ENCODE results near the gene IL4. TPM values are rescaled to one million over a fixed set of nuclear protein-coding genes. Genes with fewer than 3 reads are reported as not detected.

The IL4 gene
- total RNA-seq, 2 experiments from 2014 or later: 0.53 to 2.5 TPM

DNA sequence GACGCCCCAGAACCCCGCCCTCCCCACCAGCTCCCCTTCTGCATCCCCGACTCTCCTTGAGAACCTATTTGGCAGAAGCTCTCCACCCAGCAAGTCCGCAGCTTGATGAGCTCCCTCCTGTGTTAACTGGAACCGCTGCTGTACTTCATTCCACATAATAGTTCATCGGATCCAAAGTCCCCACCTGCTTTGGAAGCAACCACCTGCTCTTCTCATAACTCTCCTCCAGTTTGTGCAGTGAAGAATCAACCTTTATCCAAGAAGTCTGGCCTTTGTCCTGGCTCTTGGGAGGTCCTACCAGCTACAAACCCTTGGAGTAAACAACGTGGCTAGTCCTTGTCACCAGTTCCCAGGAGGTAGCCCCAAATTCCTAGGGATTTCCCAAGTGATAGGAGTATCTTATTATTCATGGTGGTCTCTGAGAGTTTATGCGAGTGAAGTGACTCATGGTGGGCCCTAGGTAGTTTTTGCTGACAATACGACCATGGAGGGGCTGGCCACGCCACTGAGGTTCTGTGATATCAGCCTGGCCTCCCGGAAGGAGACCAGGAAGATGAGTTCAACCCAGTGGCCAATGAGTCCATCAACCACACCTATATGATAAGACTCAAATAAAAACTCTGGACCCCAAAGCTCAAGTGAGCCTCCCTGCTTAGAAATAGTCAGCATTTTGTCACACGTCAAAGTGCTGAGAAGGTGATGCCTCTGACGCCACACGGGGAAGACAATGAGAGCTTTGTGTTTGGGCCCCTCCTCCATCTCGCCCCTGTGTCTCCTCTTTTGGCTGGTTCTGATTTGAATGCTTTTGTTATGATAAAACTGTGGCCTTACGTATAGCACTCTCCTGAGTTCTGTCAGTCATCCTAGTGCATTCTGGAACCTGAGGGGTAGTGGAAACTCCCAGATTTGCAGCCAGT, 3.6 kb upstream of the IL4 start:
- no peak for DNase-seq
- CTCF ChIA-PET: interaction anchor here (1.0 kb wide), 1 partner anchor 78 kb away, joined by 3 read pairs; no protein-coding TSS in a partner anchor
- no peak overlapping the region for H3K4me3 Mint-ChIP-seq

DNA sequence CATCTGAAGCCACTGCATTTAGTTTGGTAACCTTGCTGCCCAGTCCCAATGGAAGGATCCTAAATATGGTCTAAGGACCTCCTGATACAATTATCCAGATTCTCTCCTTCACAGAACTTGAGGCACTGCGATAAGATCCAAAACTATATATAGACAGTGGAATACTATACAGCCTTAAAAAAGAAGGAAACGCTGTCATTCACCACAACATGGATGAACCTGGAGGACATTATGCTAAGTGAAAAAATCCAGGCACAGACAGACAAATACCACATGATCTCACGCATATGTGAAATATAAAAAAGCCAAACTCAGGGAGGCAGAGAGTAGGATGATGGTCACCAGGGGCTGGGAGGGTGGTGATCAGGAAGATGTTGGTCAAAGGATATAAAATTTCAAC, 2.8 kb upstream of the IL4 start:
- Mint-ChIP-seq H3K9me3 (ENCODE audit: low read depth) (peaks cover 2% of the 10 kb centered on the region), H3K36me3 (peaks cover 3% of the 10 kb centered on the region), H3K27ac (no peak overlapping the region), H3K27me3 (no peaks in the 10 kb centered on the region), H3K4me1 (peaks cover 39% of the 10 kb centered on the region), H3K4me3 (no peak overlapping the region)
- CTCF ChIA-PET: no interaction called here
- DNase-seq (no peak), ATAC-seq (no peak)

More for the DNA sequence above, 3.6 kb upstream of the IL4 start:
- no peaks in the 10 kb centered on the region for H3K27me3 Mint-ChIP-seq
- H3K4me1 Mint-ChIP-seq: peaks cover 31% of the 10 kb centered on the region
- H3K9me3 Mint-ChIP-seq (ENCODE audit: low read depth): peaks cover 2% of the 10 kb centered on the region
- ATAC-seq: no peak
- peaks cover 2% of the 10 kb centered on the region for H3K36me3 Mint-ChIP-seq
- H3K27ac Mint-ChIP-seq: peak overlapping the region; percentile 1

DNA sequence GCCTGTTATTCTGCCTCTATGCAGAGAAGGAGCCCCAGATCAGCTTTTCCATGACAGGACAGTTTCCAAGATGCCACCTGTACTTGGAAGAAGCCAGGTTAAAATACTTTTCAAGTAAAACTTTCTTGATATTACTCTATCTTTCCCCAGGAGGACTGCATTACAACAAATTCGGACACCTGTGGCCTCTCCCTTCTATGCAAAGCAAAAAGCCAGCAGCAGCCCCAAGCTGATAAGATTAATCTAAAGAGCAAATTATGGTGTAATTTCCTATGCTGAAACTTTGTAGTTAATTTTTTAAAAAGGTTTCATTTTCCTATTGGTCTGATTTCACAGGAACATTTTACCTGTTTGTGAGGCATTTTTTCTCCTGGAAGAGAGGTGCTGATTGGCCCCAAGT, 301 bp upstream of the IL4 start:
- Mint-ChIP-seq H3K27me3 (no peaks in the 10 kb centered on the region), H3K9me3 (ENCODE audit: low read depth) (peaks cover 2% of the 10 kb centered on the region), H3K36me3 (peaks cover 3% of the 10 kb centered on the region), H3K27ac (peak overlapping the region; percentile 28), H3K4me3 (no peak overlapping the region), H3K4me1 (peaks cover 36% of the 10 kb centered on the region)
- CTCF ChIA-PET: interaction anchor here (2.0 kb wide), 1 partner anchor 172 kb away, joined by 4 read pairs; no protein-coding TSS in a partner anchor
- no peak for ATAC-seq
- DNase-seq: no peak

DNA sequence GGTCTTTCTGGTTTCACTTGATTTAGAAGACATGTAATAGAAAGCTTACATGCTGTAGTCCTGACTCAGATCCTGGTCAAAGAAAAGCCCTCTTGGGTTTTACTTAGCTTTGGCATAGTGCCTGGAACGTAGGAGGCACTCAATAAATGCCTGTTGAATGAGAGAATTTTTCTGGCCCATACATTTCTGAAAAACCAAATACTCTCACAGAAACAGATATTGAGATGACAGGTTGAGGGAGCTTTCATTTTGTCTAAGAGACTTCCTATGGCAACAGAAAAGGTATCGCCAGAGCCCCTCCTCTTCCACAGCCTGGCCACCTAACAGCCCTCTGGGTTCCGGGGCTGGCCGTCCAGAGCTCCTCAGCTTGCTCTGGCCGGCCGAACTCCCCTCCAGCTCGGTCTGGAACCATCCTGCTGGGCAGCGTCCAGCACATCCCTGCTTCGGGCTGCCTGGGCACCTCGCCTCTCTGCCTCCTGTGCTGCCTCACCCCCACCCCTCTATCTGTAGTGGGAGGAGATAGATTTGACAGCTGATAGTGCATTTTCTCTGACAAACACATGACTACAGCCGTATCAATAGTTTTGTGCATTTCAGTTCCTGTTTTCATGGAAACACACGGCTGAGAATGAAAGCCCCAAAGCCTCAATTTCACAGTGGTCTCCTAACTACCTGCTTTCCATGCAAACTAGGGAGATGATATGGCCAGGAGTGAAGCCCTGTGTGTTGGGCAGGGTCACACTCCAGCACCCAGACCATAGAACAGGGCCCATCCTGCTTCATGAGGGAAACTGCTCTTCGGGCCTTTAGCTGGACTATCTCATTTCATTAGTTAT, 1.1 kb downstream of the IL4 start:
- Mint-ChIP-seq H3K9me3 (ENCODE audit: low read depth) (peaks cover 2% of the 10 kb centered on the region), H3K27me3 (no peaks in the 10 kb centered on the region), H3K36me3 (peaks cover 3% of the 10 kb centered on the region), H3K4me1 (peaks cover 36% of the 10 kb centered on the region), H3K27ac (peak overlapping the region; percentile 82), H3K4me3 (peak overlapping the region; percentile 46)
- ATAC-seq (peak; percentile 63), DNase-seq (no peak)
- CTCF ChIA-PET: interaction anchor here (0.8 to 1.4 kb wide), 5 partner anchors 13 to 148 kb away, joined by 3 to 4 read pairs (median 3); partner anchors contain the start of gene KIF3A

DNA sequence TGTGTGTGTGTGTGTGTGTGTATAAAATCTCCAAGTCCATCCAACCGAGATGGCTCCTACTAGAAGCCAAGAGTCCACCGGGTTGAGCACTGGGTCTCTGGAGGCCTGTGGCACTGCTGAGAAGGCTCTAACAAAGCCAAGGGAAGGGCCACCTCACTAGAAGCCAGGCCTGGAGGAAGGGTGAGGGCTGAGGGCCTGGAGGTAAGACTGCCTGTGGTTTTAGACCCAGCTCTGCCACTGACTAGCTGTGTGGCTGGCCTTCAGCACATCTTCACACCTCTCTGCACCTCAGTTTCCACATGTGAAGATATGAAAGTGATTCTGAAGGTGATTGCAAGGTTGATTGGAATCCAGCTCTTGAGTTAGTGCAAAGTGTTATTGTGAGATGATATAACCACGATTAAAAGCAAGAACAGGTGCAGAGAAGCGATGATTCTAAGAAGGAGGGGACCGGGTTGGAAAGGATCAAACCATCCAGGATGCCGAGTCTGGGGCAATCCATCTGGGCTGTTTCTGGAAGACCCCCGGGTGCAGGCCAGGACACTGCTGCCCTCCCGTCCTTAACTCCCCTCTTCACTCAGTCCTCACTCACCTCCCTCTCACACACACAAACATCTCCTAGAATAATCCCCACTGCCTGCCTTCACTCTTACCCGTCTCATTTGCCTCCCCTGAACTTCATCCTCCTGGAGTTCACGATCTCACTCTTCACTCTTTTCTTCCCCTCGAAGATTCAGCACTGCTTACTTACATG, 2.3 kb downstream of the IL4 start:
- no peak for DNase-seq
- Mint-ChIP-seq H3K4me3 (no peak overlapping the region), H3K4me1 (peaks cover 36% of the 10 kb centered on the region), H3K36me3 (peaks cover 3% of the 10 kb centered on the region), H3K9me3 (ENCODE audit: low read depth) (peaks cover 1% of the 10 kb centered on the region), H3K27me3 (no peaks in the 10 kb centered on the region), H3K27ac (peak overlapping the region; percentile 82)
- peak; percentile 40 for ATAC-seq
- CTCF ChIA-PET: interaction anchor here (1.3 to 1.4 kb wide), 2 partner anchors 15 to 149 kb away, joined by 3 to 4 read pairs; no protein-coding TSS in a partner anchor

DNA sequence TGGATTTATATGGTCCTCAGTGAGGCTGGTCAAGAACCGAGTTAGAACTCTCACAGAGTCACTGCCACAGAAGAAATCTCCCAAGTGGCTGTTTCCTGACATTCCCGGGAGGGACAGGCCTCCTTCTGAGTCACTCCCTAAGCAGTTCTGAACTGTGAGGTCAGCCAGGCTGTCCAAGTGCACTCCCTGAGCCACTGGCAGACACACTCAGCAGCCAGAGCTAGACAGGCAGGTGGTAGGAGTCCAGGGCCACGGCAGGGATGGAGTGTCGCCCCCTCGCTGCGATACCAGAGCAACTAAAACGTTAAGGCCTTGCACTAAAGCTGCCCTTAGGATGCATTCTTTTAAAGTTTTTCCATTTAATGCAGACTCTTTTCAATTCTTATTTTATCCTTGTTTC, 3.4 kb downstream of the IL4 start:
- H3K4me1 Mint-ChIP-seq: peaks cover 36% of the 10 kb centered on the region
- no peak overlapping the region for H3K4me3 Mint-ChIP-seq
- H3K27ac Mint-ChIP-seq: no peak overlapping the region
- H3K9me3 Mint-ChIP-seq (ENCODE audit: low read depth): no peaks in the 10 kb centered on the region
- no peaks in the 10 kb centered on the region for H3K27me3 Mint-ChIP-seq
- CTCF ChIA-PET: no interaction called here
- peaks cover 3% of the 10 kb centered on the region for H3K36me3 Mint-ChIP-seq
- ATAC-seq (no peak), DNase-seq (no peak)

DNA sequence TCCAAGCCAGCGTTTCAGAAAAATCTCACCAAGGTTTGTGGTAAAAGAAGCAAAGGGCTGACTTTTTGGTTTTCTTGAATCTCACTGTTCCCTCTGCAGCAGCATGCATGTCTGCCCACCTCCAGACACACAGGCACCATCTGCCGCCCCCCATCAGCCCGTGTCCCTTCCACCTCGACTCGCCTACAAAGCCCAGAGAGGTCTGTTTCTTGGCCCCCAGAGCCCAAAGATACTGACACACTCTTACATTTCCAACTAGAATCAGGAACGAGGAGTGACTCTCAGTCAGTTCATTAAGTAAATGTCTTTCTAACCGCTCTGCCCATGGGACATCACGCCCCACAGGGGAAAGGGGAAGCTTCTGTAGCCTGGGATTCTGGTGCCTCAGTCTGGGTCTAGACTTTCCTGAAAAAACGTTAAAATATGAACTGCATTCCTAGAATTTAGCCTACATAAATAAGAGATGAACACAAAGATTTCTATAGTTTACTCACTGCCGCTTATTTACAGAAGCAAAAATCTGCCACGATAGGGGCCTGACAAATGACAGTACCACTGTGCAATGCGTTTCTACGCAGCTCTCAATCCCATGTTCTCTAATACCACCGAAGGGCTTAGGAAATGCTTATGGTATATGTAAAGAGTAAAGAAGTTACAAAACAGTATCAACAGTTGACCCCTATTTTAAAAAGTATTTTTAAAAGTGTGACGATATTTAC, 4.1 kb downstream of the IL4 start:
- ATAC-seq (no peak), DNase-seq (no peak)
- no peaks in the 10 kb centered on the region for H3K27me3 Mint-ChIP-seq
- H3K4me3 Mint-ChIP-seq: no peak overlapping the region
- peaks cover 3% of the 10 kb centered on the region for H3K36me3 Mint-ChIP-seq
- CTCF ChIA-PET: no interaction called here
- H3K4me1 Mint-ChIP-seq: peaks cover 36% of the 10 kb centered on the region
- no peaks in the 10 kb centered on the region for H3K9me3 Mint-ChIP-seq (ENCODE audit: low read depth)
- H3K27ac Mint-ChIP-seq: no peak overlapping the region

DNA sequence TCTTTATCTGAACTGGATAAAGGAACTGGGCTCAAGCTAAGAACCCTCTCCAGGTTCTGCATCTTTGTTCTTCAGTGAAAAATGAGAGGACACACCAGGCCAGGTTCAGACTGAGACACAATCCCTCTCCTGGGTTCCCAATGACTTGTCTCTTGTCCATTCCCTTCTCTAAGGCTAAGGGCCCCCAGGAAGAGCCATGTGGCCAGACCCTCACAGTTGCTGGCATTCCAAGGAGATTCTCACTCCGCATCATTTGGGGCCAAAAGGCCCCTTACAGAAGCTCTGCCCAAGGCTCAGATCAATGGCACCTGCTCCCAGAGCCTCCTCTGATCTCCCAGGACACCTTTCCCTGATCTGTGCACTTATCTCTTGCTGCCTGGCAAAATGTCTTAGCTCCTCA, 4.9 kb downstream of the IL4 start:
- no peak for DNase-seq
- H3K4me3 Mint-ChIP-seq: no peak overlapping the region
- no peaks in the 10 kb centered on the region for H3K27me3 Mint-ChIP-seq
- H3K9me3 Mint-ChIP-seq (ENCODE audit: low read depth): no peaks in the 10 kb centered on the region
- no peak overlapping the region for H3K27ac Mint-ChIP-seq
- H3K36me3 Mint-ChIP-seq: peaks cover 3% of the 10 kb centered on the region
- H3K4me1 Mint-ChIP-seq: peaks cover 32% of the 10 kb centered on the region
- CTCF ChIA-PET: interaction anchor here (0.9 kb wide), 1 partner anchor 19 kb away, joined by 4 read pairs; no protein-coding TSS in a partner anchor
- no peak for ATAC-seq

DNA sequence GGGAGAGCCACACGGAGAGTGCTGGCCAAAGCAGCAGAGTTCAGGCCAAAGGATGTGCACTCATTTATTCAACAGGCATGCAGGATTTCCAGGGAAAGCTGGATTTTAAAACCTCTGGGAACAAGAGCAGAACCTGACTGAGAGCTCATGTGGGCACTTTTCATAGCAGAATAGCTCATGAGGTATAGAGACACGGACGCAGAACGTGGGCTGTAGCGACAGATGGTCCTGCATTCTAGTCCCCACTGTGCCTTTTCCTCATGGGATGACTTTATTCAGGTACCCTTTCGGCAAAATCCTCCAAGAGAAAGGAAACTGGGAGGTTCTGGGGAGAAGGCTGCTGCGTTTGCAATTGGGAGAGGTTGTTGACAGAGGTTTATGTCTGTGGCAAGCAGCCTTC, 5.4 kb downstream of the IL4 start:
- Mint-ChIP-seq H3K9me3 (ENCODE audit: low read depth) (no peaks in the 10 kb centered on the region), H3K4me3 (no peak overlapping the region), H3K27ac (no peak overlapping the region), H3K36me3 (peaks cover 3% of the 10 kb centered on the region), H3K27me3 (no peaks in the 10 kb centered on the region), H3K4me1 (peaks cover 29% of the 10 kb centered on the region)
- CTCF ChIA-PET: interaction anchor here (0.8 to 0.9 kb wide), 2 partner anchors 19 to 141 kb away, joined by 3 to 4 read pairs; no protein-coding TSS in a partner anchor
- DNase-seq (no peak), ATAC-seq (no peak)

DNA sequence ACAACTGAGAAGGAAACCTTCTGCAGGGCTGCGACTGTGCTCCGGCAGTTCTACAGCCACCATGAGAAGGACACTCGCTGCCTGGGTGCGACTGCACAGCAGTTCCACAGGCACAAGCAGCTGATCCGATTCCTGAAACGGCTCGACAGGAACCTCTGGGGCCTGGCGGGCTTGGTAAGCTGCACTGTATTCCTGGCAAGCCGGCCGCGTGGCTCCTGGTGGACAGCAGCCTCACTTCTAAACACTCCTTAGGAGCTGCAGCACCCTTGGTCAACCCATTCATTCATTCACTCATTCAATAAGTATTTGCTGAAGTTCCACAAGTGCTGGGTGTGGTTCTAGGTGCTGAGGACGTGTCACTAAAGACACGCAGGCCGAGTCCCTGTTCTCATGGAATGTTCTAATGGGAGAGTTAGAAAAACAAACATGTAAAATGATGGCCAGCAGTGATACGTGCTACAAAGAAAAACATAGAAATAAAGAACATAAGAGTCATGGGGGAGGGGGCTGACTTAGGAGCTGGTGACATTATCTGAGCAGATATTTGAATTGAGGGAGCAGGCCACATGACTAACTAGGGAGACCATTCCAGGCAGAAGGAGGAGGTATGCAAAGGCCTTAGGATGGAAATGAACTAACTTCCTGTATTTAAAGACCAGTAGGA, 6.1 kb downstream of the IL4 start:
- no peak for DNase-seq
- H3K27me3 Mint-ChIP-seq: no peaks in the 10 kb centered on the region
- H3K27ac Mint-ChIP-seq: no peak overlapping the region
- no peak overlapping the region for H3K4me3 Mint-ChIP-seq
- CTCF ChIA-PET: interaction anchor here (0.8 to 0.9 kb wide), 2 partner anchors 20 to 140 kb away, joined by 3 to 4 read pairs; no protein-coding TSS in a partner anchor
- H3K36me3 Mint-ChIP-seq: peaks cover 3% of the 10 kb centered on the region
- no peaks in the 10 kb centered on the region for H3K9me3 Mint-ChIP-seq (ENCODE audit: low read depth)
- peaks cover 28% of the 10 kb centered on the region for H3K4me1 Mint-ChIP-seq
- ATAC-seq: no peak

DNA sequence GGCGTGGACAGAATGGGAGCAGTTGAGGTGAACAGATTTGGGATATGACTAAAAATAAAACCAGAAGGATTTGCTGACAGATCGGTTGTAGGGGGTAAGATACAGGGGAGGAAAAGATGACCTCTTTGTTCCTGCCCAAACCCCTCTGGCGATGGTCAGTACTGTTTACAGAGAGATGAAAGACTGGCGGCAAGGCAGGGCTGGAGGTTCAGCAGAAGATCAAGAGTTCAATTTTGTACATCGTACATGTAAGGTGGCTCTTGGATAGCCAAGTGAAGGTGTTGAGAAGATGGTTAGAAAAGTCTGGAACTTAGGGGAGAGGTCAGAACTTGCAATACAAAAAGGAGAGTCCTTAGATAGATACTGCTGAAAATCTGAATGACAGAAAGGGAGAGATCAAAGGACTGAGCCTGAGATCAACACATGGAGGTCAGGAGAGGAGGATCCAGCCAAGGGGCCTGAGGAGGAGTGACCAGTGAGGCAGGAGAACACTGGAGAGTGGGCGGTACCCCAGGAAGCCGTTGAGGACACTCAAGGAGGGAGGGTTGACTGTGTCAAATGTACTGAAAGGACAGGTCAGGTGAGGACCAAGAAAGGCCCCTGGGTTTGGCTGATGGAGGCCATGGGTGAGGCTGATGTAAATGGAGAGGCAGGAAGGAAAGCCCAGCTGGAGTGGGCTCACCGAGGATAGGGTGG, 7.1 kb downstream of the IL4 start:
- Mint-ChIP-seq H3K9me3 (ENCODE audit: low read depth) (no peaks in the 10 kb centered on the region), H3K4me3 (no peak overlapping the region), H3K27me3 (no peaks in the 10 kb centered on the region), H3K4me1 (peaks cover 26% of the 10 kb centered on the region), H3K36me3 (peaks cover under 1% of the 10 kb centered on the region), H3K27ac (no peak overlapping the region)
- CTCF ChIA-PET: no interaction called here
- no peak for ATAC-seq
- no peak for DNase-seq

All from activated CD8-positive, alpha-beta memory T cell treated with anti-CD3 and anti-CD28 coated beads, Interleukin-2, amount 10 ng/mL, durations not matched to agents 7 days and 5 days (primary cell).